CD14-positive monocyte (primary cell): Measurements from ENCODE around the gene SEM1. TPM values are rescaled to one million over a fixed set of nuclear protein-coding genes. Genes with fewer than 3 reads are reported as not detected.
"Not testable (repeated sequence)": the region's sequence is repeated elsewhere in the genome, so short reads cannot be mapped to it uniquely, and the experiment has no call there.

ENCODE experiments used
- DNase-seq, 3 donors: peaks; one replicate each; pipeline ENCODE4 v3.0.0-alpha.2; 2011 to 2022
- H2AFZ ChIP-seq: 2 replicates; pipeline ENCODE4 v1.6.0; 2012; ENCODE audit warnings: mild to moderate bottlenecking, low read depth, low read length, inconsistent platforms; ENCODE audit not compliant: insufficient read depth, poor library complexity, severe bottlenecking
- H3K27ac ChIP-seq, 2 donors: 1 replicate in 1 of 2; 2 replicates in 1 of 2; pipeline ENCODE4 v1.5.1; 2012 to 2013; ENCODE audit warnings: low read length in 2 of 2, control low read depth in 1 of 2, inconsistent platforms in 1 of 2, low read depth in 1 of 2, mild to moderate bottlenecking in 1 of 2
- H3K27me3 ChIP-seq, 2 donors: one replicate each; pipeline versions ENCODE4 v1.6.0 to v1.6.1; 2011 to 2013; ENCODE audit warnings: low read length in 2 of 2; ENCODE audit not compliant: control insufficient read depth in 2 of 2, insufficient read depth in 2 of 2
- H3K36me3 ChIP-seq, 2 donors: replicated peaks in 1 of 2; 1 replicate in 1 of 2; 2 replicates in 1 of 2; pipeline versions ENCODE4 v1.5.1 to v1.6.1; 2012 to 2013; ENCODE audit warnings: low read length in 2 of 2, control low read depth in 1 of 2, inconsistent platforms in 1 of 2, mild to moderate bottlenecking in 1 of 2; ENCODE audit not compliant: insufficient read depth in 2 of 2, control insufficient read depth in 1 of 2
- H3K4me1 ChIP-seq, 2 donors: 1 replicate in 1 of 2; 2 replicates in 1 of 2; pipeline versions ENCODE4 v1.5.1 to v1.6.1; 2012 to 2013; ENCODE audit warnings: low read length in 2 of 2, control low read depth in 1 of 2, inconsistent platforms in 1 of 2, mild to moderate bottlenecking in 1 of 2, moderate library complexity in 1 of 2; ENCODE audit not compliant: insufficient read depth in 2 of 2, control insufficient read depth in 1 of 2
- H3K4me2 ChIP-seq: replicated peaks from 2 replicates; pipeline ENCODE3; 2012; ENCODE audit warnings: low read length, moderate library complexity, mild to moderate bottlenecking; ENCODE audit not compliant: poor library complexity, severe bottlenecking; ENCODE audit errors: extremely low read depth
- H3K4me3 ChIP-seq, 3 experiments: fragments of 200-600 bp in 1 of 3; sonication (generic) in 1 of 3; replicated peaks in 1 of 3; 1 replicate in 2 of 3; 2 replicates in 1 of 3; pipeline ENCODE4 v1.5.1; 2011 to 2013; ENCODE audit warnings: low read length in 3 of 3, mild to moderate bottlenecking in 3 of 3, control low read depth in 2 of 3, low read depth in 2 of 3, inconsistent platforms in 1 of 3, moderate library complexity in 1 of 3
- H3K79me2 ChIP-seq: 2 replicates; pipeline ENCODE4 v1.6.0; 2012; ENCODE audit warnings: mild to moderate bottlenecking, control low read depth, inconsistent platforms, low read length, moderate library complexity; ENCODE audit not compliant: insufficient read depth
- H3K9ac ChIP-seq: 2 replicates; pipeline ENCODE4 v1.6.0; 2017; ENCODE audit warnings: low read length, mild to moderate bottlenecking; ENCODE audit not compliant: insufficient read depth, poor library complexity, severe bottlenecking
- H3K9me3 ChIP-seq, 2 donors: replicated peaks in 1 of 2; 1 replicate in 1 of 2; 2 replicates in 1 of 2; pipeline versions ENCODE4 v1.5.1 to v1.6.1; 2012 to 2013; ENCODE audit warnings: low read length in 2 of 2, control low read depth in 1 of 2; ENCODE audit not compliant: control insufficient read depth in 1 of 2, insufficient read depth in 1 of 2
- H4K20me1 ChIP-seq: 2 replicates; pipeline ENCODE4 v1.6.0; 2012; ENCODE audit warnings: mild to moderate bottlenecking, low read length, control low read depth, moderate library complexity; ENCODE audit not compliant: insufficient read depth
- H3K27ac Mint-ChIP-seq, 7 donors: one replicate each; pipeline ENCODE4 v1.8.0; 2020; ENCODE audit warnings: mild to moderate bottlenecking in 7 of 7, mixed read lengths in 7 of 7, moderate library complexity in 6 of 7, inconsistent platforms in 2 of 7
- H3K27me3 Mint-ChIP-seq, 3 donors: one replicate each; pipeline ENCODE4 v1.8.0; 2021 to 2022; ENCODE audit warnings: low read depth in 3 of 3, mild to moderate bottlenecking in 3 of 3, mixed read lengths in 3 of 3, moderate library complexity in 3 of 3, inconsistent platforms in 1 of 3
- H3K36me3 Mint-ChIP-seq, 2 donors: one replicate each; pipeline ENCODE4 v1.8.0; 2020; ENCODE audit warnings: mixed read lengths in 2 of 2, inconsistent platforms in 1 of 2, mild to moderate bottlenecking in 1 of 2
- H3K4me1 Mint-ChIP-seq: one replicate; pipeline ENCODE4 v1.8.0; 2020; ENCODE audit warnings: mild to moderate bottlenecking, mixed read lengths
- H3K4me3 Mint-ChIP-seq, 2 donors: one replicate each; pipeline ENCODE4 v1.8.0; 2020; ENCODE audit warnings: mild to moderate bottlenecking in 2 of 2, mixed read lengths in 2 of 2, moderate library complexity in 1 of 2
- H3K9me3 Mint-ChIP-seq, 7 donors: one replicate each; pipeline ENCODE4 v1.8.0; 2020 to 2022; ENCODE audit warnings: mixed read lengths in 7 of 7, mild to moderate bottlenecking in 6 of 7, moderate library complexity in 6 of 7, inconsistent platforms in 2 of 7
- CTCF ChIP-seq: fragments of 200-600 bp; IDR thresholded peaks from one replicate; pipeline ENCODE4 v1.8.0; 2022; ENCODE audit warnings: antibody characterized with exemption, mild to moderate bottlenecking
- WGBS: methylation state at CpG from one replicate; pipeline ENCODE4 v1.1.5; 2013; ENCODE audit warnings: missing lambda C conversion rate; ENCODE audit not compliant: insufficient coverage; 5-methylcytosine and 5-hydroxymethylcytosine counted together
- intact Hi-C, 2 donors: fragments of 100-400 bp; cut with micrococcal nuclease; formaldehyde crosslinking; loops; one replicate each; pipeline versions ENCODE4 v1.15.0 to v1.15.1; 2023
- polyA minus RNA-seq: library from RNA; depleted of rRNA, polyadenylated mRNA; stranded (reverse); fragments of >200 nt; gene quantifications from 2 replicates; pipeline ENCODE4 v1.2.3, GENCODE V29; 2012
- polyA plus RNA-seq, 3 donors: library from polyadenylated mRNA; depleted of rRNA in 1 of 3; unstranded in 2 of 3; stranded (reverse) in 1 of 3; fragments of 300-500 nt in 2 of 3; fragments of >200 nt in 1 of 3; fragmentation: Illumina TruSeq in 2 of 3; gene quantifications; 1 replicate in 2 of 3; 2 replicates in 1 of 3; pipeline ENCODE4 v1.2.3, GENCODE V29; 2012 to 2021
- total RNA-seq, 12 experiments: library from RNA in 1 of 12; stranded (reverse) in 1 of 12; fragments of 120-200 nt in 1 of 12; gene quantifications; one replicate each; pipeline ENCODE4 v1.2.4 and lab custom pipeline; 2013 to 2026; ENCODE audit warnings: mixed read lengths in 6 of 12, inconsistent platforms in 1 of 12

SEM1 gene
- total RNA-seq (2013), result 61.6 TPM
- 100 to 1,000 TPM in 1 of 3 donors, 10 to 100 TPM in 1, 1 to 10 TPM in 1; 8.0 to 117 (median 98.1) TPM for polyA plus RNA-seq
- 3.0 and 11.2 TPM in 2 replicates for polyA minus RNA-seq
- total RNA-seq (lab: John Stamatoyannopoulos, UW), result 6.8 to 21.1 (median 12.1) reads per million in 11 experiments

- H3K79me2 ChIP-seq, result peaks cover 51% of the 10 kb centered on the region
- Mint-ChIP-seq H3K4me3 (peak within 1 kb of the TSS; percentile 100), H3K36me3 (peaks cover 0 to 10% of the 10 kb centered on the region in 2 donors), H3K27ac (peak within 1 kb of the TSS; percentile 90 to 100 (median 95)), H3K9me3 (peaks cover 16 to 30% (median 21%) of the 10 kb centered on the region in 7 donors), H3K4me1 (peaks cover 28% of the 10 kb centered on the region), H3K27me3 (peaks cover 0 to 5% (median 3%) of the 10 kb centered on the region in 3 donors)
- DNase-seq, result peak; percentile 13 to 43 (median 34)
- peaks cover 12 to 13% of the 10 kb centered on the region in 2 donors for H3K4me1 ChIP-seq
- H3K9me3 ChIP-seq, result peaks cover 12 to 17% of the 10 kb centered on the region in 2 donors
- H3K27ac ChIP-seq, result peak within 1 kb of the TSS; percentile 71 to 86
- H3K36me3 ChIP-seq, result peaks cover 2 to 5% of the 10 kb centered on the region in 2 donors
- H3K4me2 ChIP-seq, result peak within 1 kb of the TSS; percentile 80
- intact Hi-C loops, result no loop called here
- peak within 1 kb of the TSS; percentile 88 for H3K9ac ChIP-seq
- H3K27me3 ChIP-seq, result no peaks in the 10 kb centered on the region
- 1% methylated on average over 29 of the region's 46 CpGs for WGBS
- TF ChIP-seq CTCF, result no peak
- peak within 1 kb of the TSS; percentile 91 for H2AFZ ChIP-seq
- peaks cover 41% of the 10 kb centered on the region for H4K20me1 ChIP-seq
- peak within 1 kb of the TSS; percentile 75 to 87 (median 80) for H3K4me3 ChIP-seq
These were observed at the start of gene SEM1 for GRCh38 chr7:96709381-96710228. Gene SEM1, minus strand, starts transcription at chr7:96709846. Its CDS starts 83 bp downstream, at chr7:96709763.

GRCh38 chr7:96757880-96758279, 48.2 kb upstream of the SEM1 start:
- H3K4me2 ChIP-seq, H4K20me1 ChIP-seq, H3K27ac ChIP-seq, H3K27me3 Mint-ChIP-seq, H3K36me3 Mint-ChIP-seq, H3K4me1 Mint-ChIP-seq, intact Hi-C loops, H3K4me3 ChIP-seq, H3K36me3 ChIP-seq, H3K9me3 ChIP-seq, H3K4me3 Mint-ChIP-seq, H2AFZ ChIP-seq, DNase-seq, H3K27me3 ChIP-seq, H3K79me2 ChIP-seq, H3K4me1 ChIP-seq, H3K27ac Mint-ChIP-seq, H3K9ac ChIP-seq: not testable (repeated sequence)
- WGBS, result no CpG with 5 or more reads among the region's 1 CpG
- H3K9me3 Mint-ChIP-seq, result peaks cover 0 to 15% (median 9%) of the 10 kb centered on the region in 7 donors
